SK-N-SH (cell line): ENCODE results near the gene PODN. TPM values are rescaled to one million over a fixed set of nuclear protein-coding genes. Genes with fewer than 3 reads are reported as not detected.

ENCODE experiments used
- CTCF ChIA-PET: fragments of 300-600, 350-600 bp; formaldehyde crosslinking; extraction: SDS; loops from one replicate; lab custom pipeline; 2021; lab: Yijun Ruan, JAX
- POLR2A ChIA-PET: fragments of 350-600 bp; sonication (Branson Sonifier 250); formaldehyde crosslinking; extraction: SDS; loops from one replicate; lab custom pipeline; 2020; ENCODE audit warnings: antibody characterized with exemption, inconsistent platforms; lab: Yijun Ruan, JAX
- DNase-seq: peaks from one replicate; pipeline ENCODE4 v3.0.0; 2012
- H2AFZ ChIP-seq: fragments of 200-600 bp; sonication (generic); 2 replicates; pipeline ENCODE4 v1.8.1; 2016; ENCODE audit warnings: antibody characterized with exemption, mild to moderate bottlenecking, low read depth
- H3F3A ChIP-seq: fragments of 200-600 bp; sonication (generic); replicated peaks from 2 replicates; pipeline ENCODE3; 2016; ENCODE audit warnings: antibody characterized with exemption, mild to moderate bottlenecking; ENCODE audit not compliant: insufficient read depth
- H3K27ac ChIP-seq, 2 experiments: fragments of 200-500 bp in 1 of 2; fragments of 200-600 bp in 1 of 2; sonication (Bioruptor generic) in 1 of 2; sonication (generic), shearing (Covaris generic) in 1 of 2; 2 replicates each; pipeline versions ENCODE4 v1.5.1 to v1.6.1; 2014 to 2016; ENCODE audit warnings: low read depth in 2 of 2, inconsistent platforms in 1 of 2, low read length in 1 of 2, mild to moderate bottlenecking in 1 of 2, mixed read lengths in 1 of 2
- H3K27me3 ChIP-seq: fragments of 200-600 bp; sonication (generic), shearing (Covaris generic); 2 replicates; pipeline ENCODE4 v1.6.1; 2016; ENCODE audit warnings: mixed run types; ENCODE audit not compliant: insufficient read depth
- H3K36me3 ChIP-seq, 2 experiments: fragments of 200-500 bp in 1 of 2; fragments of 200-600 bp in 1 of 2; sonication (Bioruptor generic) in 1 of 2; sonication (generic) in 1 of 2; replicated peaks in 1 of 2; 2 replicates each; pipeline versions ENCODE3 to v1.5.1; 2014 to 2016; ENCODE audit warnings: low read length in 1 of 2, mild to moderate bottlenecking in 1 of 2; ENCODE audit not compliant: insufficient read depth in 2 of 2, control insufficient read depth in 1 of 2
- H3K4me1 ChIP-seq, 2 experiments: fragments of 200-500 bp in 1 of 2; fragments of 200-600 bp in 1 of 2; sonication (Bioruptor generic) in 1 of 2; sonication (generic), shearing (Covaris generic) in 1 of 2; 2 replicates each; pipeline versions ENCODE4 v1.5.1 to v1.6.1; 2014 to 2016; ENCODE audit warnings: low read depth in 1 of 2, low read length in 1 of 2, mixed run types in 1 of 2; ENCODE audit not compliant: insufficient read depth in 2 of 2, control insufficient read depth in 1 of 2
- H3K4me2 ChIP-seq: fragments of 200-600 bp; sonication (generic), shearing (Covaris generic); 2 replicates; pipeline ENCODE4 v1.6.1; 2017; ENCODE audit warnings: mixed run types
- H3K4me3 ChIP-seq, 2 experiments: fragments of 200-500 bp in 1 of 2; fragments of 200-600 bp in 1 of 2; sonication (Bioruptor generic) in 1 of 2; sonication (generic), shearing (Covaris generic) in 1 of 2; 2 replicates each; pipeline versions ENCODE4 v1.5.1 to v1.8.1; 2014 to 2016; ENCODE audit warnings: low read depth in 2 of 2, inconsistent platforms in 1 of 2, low read length in 1 of 2, mild to moderate bottlenecking in 1 of 2, mixed read lengths in 1 of 2, moderate library complexity in 1 of 2
- H3K79me2 ChIP-seq: fragments of 200-600 bp; sonication (generic); 2 replicates; pipeline ENCODE4 v1.8.1; 2017; ENCODE audit warnings: mild to moderate bottlenecking; ENCODE audit not compliant: insufficient read depth
- H3K9ac ChIP-seq: fragments of 200-600 bp; sonication (generic); 2 replicates; pipeline ENCODE4 v1.6.1; 2017; ENCODE audit warnings: mixed run types
- H3K9me2 ChIP-seq: fragments of 200-600 bp; sonication (generic); 2 replicates; pipeline ENCODE4 v1.6.1; 2017; ENCODE audit warnings: mixed run types
- H3K9me3 ChIP-seq: fragments of 200-600 bp; sonication (generic); 2 replicates; pipeline ENCODE4 v1.6.1; 2017; ENCODE audit warnings: mixed run types, mild to moderate bottlenecking, moderate library complexity
- H4K20me1 ChIP-seq: fragments of 200-600 bp; sonication (generic); 2 replicates; pipeline ENCODE4 v1.6.1; 2017; ENCODE audit warnings: mild to moderate bottlenecking, mixed run types; ENCODE audit not compliant: insufficient read depth
- FOSL2 ChIP-seq: IDR thresholded peaks from 2 replicates; pipeline ENCODE4 v1.4.0; 2012; ENCODE audit warnings: low read depth, mild to moderate bottlenecking, moderate library complexity, borderline replicate concordance
- FOXJ3 ChIP-seq: sonication (generic); formaldehyde crosslinking; IDR thresholded peaks from 2 replicates; pipeline ENCODE4 v1.5.1; 2020; ENCODE audit warnings: mild to moderate bottlenecking, missing genetic modification reagents
- MAX ChIP-seq: IDR thresholded peaks from 2 replicates; pipeline ENCODE4 v1.4.0; 2012; ENCODE audit warnings: low read depth
- MEF2A ChIP-seq: IDR thresholded peaks from 2 replicates; pipeline ENCODE4 v1.4.0; 2012; ENCODE audit warnings: low read depth, borderline replicate concordance
- MXI1 ChIP-seq: IDR thresholded peaks from 2 replicates; pipeline ENCODE4 v1.6.1; 2012; ENCODE audit warnings: mild to moderate bottlenecking, low read depth, low read length, improper control_type of control experiment
- NFIC ChIP-seq: IDR thresholded peaks from 2 replicates; pipeline ENCODE4 v1.4.0; 2012; ENCODE audit warnings: borderline replicate concordance
- RAD21 ChIP-seq: IDR thresholded peaks from 2 replicates; pipeline ENCODE4 v1.6.1; 2012; ENCODE audit warnings: mild to moderate bottlenecking, low read length
- SMC3 ChIP-seq: IDR thresholded peaks from 2 replicates; pipeline ENCODE4 v1.6.1; 2012; ENCODE audit warnings: low read depth, low read length, improper control_type of control experiment
- TAF1 ChIP-seq: IDR thresholded peaks from 2 replicates; pipeline ENCODE4 v1.6.1; 2012; ENCODE audit warnings: low read depth, mild to moderate bottlenecking, low read length, moderate library complexity, borderline replicate concordance
- TCF12 ChIP-seq: IDR thresholded peaks from 2 replicates; pipeline ENCODE4 v1.4.0; 2012
- TEAD4 ChIP-seq: IDR thresholded peaks from 2 replicates; pipeline ENCODE4 v1.4.0; 2012; ENCODE audit warnings: mild to moderate bottlenecking, borderline replicate concordance; ENCODE audit not compliant: insufficient read depth
- USF2 ChIP-seq: fragments of 150-350 bp; IDR thresholded peaks from 2 replicates; pipeline ENCODE4 v1.6.1; 2017; ENCODE audit warnings: antibody characterized with exemption, low read length, low read depth, borderline replicate concordance
- YY1 ChIP-seq: IDR thresholded peaks from 2 replicates; pipeline ENCODE4 v1.4.0; 2012; ENCODE audit warnings: low read depth, mild to moderate bottlenecking
- ZBTB33 ChIP-seq: IDR thresholded peaks from 2 replicates; pipeline ENCODE4 v1.4.0; 2012; ENCODE audit warnings: low read depth, borderline replicate concordance
- WGBS: methylation state at CpG from one replicate; pipeline ENCODE4 v1.1.6; 2017; ENCODE audit warnings: low lambda C conversion rate; 5-methylcytosine and 5-hydroxymethylcytosine counted together
- polyA plus RNA-seq, 3 experiments: library from polyadenylated mRNA; depleted of rRNA; stranded (reverse); fragments of >200 nt; gene quantifications; 2 replicates each; pipeline ENCODE4 v1.2.3, GENCODE V29; 2012

The PODN gene
- polyA plus RNA-seq, 1 of the 3 experiments (the other 2 are of a cell fraction) = 2.0 TPM

- Histone ChIP-seq H3K9me2 (no peaks in the 10 kb centered on the region), H2AFZ (no peak overlapping the region), H3K79me2 (no peaks in the 10 kb centered on the region), H3K4me1 (peaks cover 3 to 6% of the 10 kb centered on the region in 2 experiments; a peak in 1 of 4 replicates), H3K4me2 (no peak overlapping the region), H3K9me3 (no peaks in the 10 kb centered on the region), H3K9ac (no peak overlapping the region), H3K27ac (no peak overlapping the region), H4K20me1 (no peaks in the 10 kb centered on the region), H3K4me3 (no peak overlapping the region), H3K27me3 (no peaks in the 10 kb centered on the region), H3F3A (no peaks in the 10 kb centered on the region), H3K36me3 (no peaks in the 10 kb centered on the region)
- 85% methylated on average over 2 of the region's 8 CpGs for WGBS
- POLR2A ChIA-PET = no interaction called here
- no peak for DNase-seq
- TF ChIP-seq RAD21 = no peak
- no peak for TF ChIP-seq TCF12
- no peak for TF ChIP-seq USF2
- TF ChIP-seq SMC3 = no peak
- no peak for TF ChIP-seq ZBTB33
- TF ChIP-seq MAX = no peak
- no peak for TF ChIP-seq NFIC
- CTCF ChIA-PET = interaction anchor here (1.1 kb wide), 1 partner anchor 9 kb away, joined by 3 read pairs; no protein-coding TSS in a partner anchor
Observed at GRCh38 chr1:53093451-53093754, 31.4 kb downstream of the PODN start.

GRCh38 chr1:53093778-53094532 is 31.9 kb downstream of the PODN start:
- Histone ChIP-seq H3K9me3 (no peaks in the 10 kb centered on the region), H3K36me3 (no peaks in the 10 kb centered on the region), H3F3A (no peaks in the 10 kb centered on the region), H3K9me2 (no peaks in the 10 kb centered on the region), H3K27ac (no peak overlapping the region), H3K4me1 (peaks cover under 1 to 3% of the 10 kb centered on the region in 2 experiments; a peak in 1 of 4 replicates), H3K9ac (no peak overlapping the region), H3K79me2 (no peaks in the 10 kb centered on the region), H4K20me1 (no peaks in the 10 kb centered on the region), H3K4me3 (no peak overlapping the region), H3K4me2 (no peak overlapping the region), H3K27me3 (no peaks in the 10 kb centered on the region), H2AFZ (no peak overlapping the region)
- 87% methylated on average over 17 of the region's 20 CpGs for WGBS
- no peak for DNase-seq
- CTCF ChIA-PET = interaction anchor here (1.1 kb wide), 1 partner anchor 87 kb away, joined by 4 read pairs; no protein-coding TSS in a partner anchor
- no peak for TF ChIP-seq TEAD4
- no peak for TF ChIP-seq YY1
- TF ChIP-seq MXI1 = no peak
- TF ChIP-seq MEF2A = no peak
- no peak for TF ChIP-seq ZBTB33
- TF ChIP-seq FOSL2 = no peak
- no peak for TF ChIP-seq FOXJ3 (CRISPR knock-in tag)
- no peak for TF ChIP-seq TAF1
- POLR2A ChIA-PET = no interaction called here
